ENCODE data around the gene NTRK3.

The NTRK3 gene

DNA sequence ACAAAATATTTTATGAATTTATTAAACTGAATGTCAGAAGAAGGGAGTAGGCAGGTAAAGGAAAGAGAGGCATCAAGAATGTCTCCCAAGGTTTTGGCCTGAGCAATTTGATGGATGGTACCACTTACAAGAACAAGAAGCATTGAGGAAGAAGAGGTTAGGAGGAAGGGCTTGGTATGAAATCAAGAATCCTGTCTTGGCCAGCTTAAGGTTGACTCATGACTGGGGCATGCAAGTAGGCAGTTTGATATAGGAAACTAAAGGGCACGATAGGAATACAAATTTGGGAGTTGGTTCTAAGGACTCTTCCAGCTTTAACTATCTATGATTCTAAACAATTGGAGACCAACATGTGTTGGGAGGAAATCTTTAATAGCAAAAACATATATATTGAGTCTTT lies 79.1 kb downstream of the NTRK3 start:
- no peak for DNase-seq

DNA sequence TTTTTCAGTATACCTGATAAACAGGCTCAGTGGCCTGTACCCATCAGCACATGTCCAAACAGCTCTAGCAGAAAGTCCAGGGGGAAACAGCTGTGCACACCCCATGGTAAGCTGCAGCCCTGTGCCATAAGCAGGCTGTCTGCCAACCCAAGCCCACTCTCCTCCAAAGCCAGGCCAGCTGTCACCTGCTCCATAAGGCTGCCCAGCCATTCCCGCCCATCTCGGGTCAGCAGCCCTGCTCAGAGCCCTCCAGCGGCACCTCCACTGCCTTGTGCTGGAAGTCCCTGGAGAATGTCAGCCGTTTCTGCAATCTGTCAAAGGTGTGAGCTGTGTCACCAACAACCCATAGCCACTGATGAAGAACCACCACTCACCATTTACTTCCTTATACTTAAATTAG lies 82.0 kb downstream of the NTRK3 start:
- no peak for DNase-seq

- peak in 1 of 3 donors; percentile 15 for DNase-seq
Observed at GRCh38 chr15:88166082-88166993, 90.2 kb downstream of the NTRK3 start.

GRCh38 chr15:88161636-88162035 lies 94.9 kb downstream of the NTRK3 start:
- no peak for DNase-seq

GRCh38 chr15:88155310-88155709 lies 101.2 kb downstream of the NTRK3 start:
- no peak for DNase-seq

DNA sequence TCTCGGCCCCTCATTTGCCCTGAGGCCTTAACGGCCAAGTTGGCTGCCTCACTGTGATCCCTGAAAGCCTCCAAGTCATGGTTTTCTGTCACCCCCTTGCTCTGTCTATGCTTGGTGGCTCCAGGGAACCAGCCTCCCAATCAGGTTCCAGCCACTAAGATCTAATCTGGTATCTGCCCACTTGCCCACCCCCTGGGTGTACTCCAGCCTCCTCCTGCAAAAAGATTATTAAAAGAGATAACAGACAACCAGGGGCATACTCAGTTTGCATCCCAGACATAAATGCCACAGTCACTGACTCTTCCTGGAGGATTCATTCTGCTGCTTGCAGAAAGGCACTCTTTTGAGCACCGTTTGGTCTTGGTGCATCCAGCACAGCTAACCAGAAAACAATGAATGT lies 103.9 kb downstream of the NTRK3 start:
- no peak for DNase-seq

DNA sequence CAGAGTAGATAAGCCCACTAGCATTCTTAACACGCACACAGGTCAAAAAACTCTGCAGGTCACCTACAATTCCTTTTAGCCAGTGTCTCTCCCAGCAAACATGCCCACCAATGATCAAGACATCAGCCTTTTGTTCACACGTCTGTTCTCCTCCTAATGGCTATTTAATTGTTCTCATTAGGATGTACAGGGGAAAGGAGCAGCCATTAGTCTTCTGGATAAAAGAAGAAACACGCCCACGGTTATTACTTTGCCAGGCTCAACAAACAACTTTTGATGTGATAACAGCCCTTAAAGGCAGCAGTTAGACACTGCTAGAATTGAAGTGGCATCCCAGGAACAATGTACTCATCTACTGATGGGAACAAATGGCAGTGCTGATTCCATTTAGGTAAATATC lies 108.8 kb downstream of the NTRK3 start:
- DNase-seq: no peak

GRCh38 chr15:88144921-88145653 lies 111.5 kb downstream of the NTRK3 start:
- DNase-seq: no peak

DNA sequence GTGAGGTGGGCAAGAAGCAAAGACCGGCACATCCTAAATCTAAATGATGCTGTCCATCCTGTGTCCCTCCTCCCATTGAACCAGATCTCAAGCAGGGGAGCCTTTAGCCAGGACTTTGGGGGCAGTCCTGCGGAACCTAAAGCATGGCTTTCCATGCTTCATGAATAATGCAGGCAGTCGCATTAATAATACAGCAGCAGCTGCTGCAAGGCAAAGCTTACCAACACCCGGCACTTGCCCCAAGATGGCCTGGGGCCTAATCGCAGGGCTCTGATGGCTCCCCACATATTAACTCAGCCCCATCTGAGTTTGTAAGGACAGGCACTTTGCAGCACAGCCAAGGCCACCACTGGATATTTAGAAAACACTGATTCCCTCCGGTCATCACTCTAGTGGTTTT lies 114.4 kb downstream of the NTRK3 start:
- DNase-seq: no peak

DNA sequence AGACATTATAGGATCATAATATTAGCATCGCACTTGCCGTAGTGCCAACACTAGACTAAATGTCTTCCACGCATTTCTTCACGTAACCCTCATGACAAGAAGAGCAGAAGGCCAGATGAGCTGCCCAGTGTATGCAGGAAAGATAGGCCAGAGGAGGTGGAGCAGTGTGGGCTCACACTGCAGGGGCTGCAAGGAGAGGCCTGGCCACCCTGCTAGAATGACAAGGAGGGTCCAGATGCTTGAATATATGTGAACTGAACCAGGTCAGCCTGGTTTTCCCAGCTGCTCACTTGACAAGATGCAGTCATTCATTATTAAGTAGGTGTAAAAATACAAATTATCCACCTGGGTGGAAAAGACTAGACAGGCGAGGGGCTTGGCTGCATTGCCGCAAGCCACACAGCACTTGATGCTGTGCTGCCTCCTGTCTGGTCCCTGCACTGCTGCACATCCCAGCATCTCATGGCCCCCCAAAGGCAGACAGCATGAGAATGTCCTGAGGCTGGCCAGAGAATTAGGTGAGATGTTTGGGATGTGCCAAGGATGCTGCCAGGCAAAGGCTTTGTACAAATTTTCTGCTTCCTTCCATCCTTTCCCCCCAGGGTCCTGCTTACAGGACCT lies 115.2 kb downstream of the NTRK3 start:
- no peak for DNase-seq

DNA sequence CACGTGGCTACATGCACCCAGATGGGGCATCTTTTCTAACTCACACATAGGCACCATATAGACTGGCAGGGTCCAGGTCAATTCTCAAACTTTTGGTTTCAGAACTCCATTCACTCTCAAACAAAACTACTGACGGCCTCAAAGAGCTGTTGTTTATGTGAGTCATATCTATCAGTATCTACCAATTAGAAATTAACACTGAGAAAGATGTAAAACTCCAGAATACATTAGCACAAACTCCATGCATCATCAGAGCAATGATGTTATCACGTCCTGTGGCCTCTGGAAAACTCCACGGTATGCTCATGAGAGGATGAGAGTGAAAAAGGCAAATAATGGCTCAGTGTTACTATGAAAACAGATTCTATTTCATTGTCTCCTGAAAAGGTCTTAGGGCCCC lies 116.1 kb downstream of the NTRK3 start:
- DNase-seq: no peak

- no peak for DNase-seq
Observed at GRCh38 chr15:88139936-88140335, 116.6 kb downstream of the NTRK3 start.

GRCh38 chr15:88133795-88134194 lies 122.7 kb downstream of the NTRK3 start:
- DNase-seq: no peak

GRCh38 chr15:88132499-88132898 lies 124.0 kb downstream of the NTRK3 start:
- DNase-seq: no peak

- no peak for DNase-seq
Observed at GRCh38 chr15:88131937-88132336, 124.6 kb downstream of the NTRK3 start.

GRCh38 chr15:88127432-88127790 lies 129.1 kb downstream of the NTRK3 start:
- DNase-seq: no peak

GRCh38 chr15:88126695-88127431 lies 129.7 kb downstream of the NTRK3 start:
- no peak for DNase-seq

GRCh38 chr15:88125576-88125975 lies 131.0 kb downstream of the NTRK3 start:
- no peak for DNase-seq

DNA sequence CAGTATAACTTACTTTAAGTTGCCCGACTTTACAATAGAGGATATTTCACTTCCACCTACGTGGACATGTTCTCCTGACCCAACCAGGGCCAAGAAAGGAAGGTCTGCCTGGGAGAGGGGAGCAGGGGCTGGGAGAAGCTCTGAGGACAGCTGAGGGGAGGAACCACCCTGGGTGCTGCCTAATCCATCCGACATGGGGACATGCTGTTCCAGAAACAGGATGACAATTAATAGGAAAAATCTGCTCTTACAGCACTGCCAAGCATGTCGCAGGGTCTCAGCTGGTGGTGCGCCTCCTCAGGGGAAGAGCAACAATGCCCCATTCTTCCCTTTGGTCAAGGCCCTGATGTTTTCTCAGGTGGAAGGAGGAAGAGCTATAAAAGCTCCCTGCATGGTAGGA lies 132.3 kb downstream of the NTRK3 start:
- no peak for DNase-seq

DNA sequence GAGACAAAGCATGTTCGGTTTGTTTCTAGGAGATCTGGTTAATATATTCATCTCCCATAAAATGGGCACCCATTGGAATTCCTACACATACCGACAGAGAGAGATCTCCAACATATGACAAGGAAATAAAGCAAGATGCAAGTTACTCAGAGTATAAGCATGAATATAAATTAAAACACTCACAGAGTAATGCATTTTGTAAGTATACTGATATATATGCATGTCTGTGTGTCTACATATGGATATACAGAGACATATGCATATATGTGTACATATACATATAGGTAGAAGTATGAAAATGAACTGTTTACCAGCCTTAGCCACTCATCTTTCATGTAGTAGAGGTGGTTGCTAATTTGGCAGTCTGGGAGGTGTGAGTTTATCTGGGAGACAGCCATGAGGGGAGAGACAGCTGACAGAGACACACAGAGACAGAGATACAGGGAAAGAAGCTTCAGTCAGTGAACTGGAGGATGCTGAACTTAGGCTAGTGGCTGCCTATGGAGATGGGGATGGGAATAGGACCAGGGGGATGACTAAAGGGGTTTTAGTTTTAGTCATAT lies 134.5 kb downstream of the NTRK3 start:
- DNase-seq: no peak

DNA sequence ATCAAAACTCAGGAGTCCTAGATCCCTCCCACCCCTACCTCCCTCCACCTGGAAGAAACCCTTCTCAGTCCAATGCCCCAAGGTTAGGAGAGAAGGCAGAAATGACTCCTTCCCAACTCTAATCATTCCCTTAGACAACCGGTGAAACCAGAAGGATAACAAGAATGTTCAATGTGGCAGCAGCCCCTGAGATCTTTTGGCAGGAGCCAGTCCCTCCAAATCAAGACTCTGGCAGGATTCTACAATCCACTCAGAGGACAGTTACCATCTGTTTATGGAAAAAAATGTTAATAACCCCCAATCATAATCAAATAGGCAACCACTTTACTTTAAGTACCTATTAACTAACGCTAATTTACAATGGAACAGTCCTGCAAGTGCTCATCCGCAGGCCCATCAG lies 136.5 kb downstream of the NTRK3 start:
- DNase-seq: no peak

DNA sequence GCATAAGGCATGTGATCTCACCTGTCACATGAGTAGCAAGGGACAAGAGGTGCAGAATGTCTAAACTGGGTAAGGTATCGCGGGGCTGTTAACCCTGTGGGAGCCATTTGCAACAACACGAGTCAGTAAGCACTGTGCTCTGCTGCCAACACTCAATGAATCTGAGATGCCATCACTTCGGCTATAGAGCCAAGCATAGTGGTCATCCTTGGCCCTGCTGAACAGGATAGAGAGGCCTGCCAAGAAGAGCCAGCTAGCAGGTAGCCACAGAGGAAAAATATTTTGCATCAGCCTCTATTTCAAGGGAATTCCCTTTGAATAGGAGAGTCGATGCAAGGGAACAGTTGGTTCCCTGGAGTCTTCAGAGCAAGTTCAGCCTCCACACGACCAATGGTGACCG lies 137.8 kb downstream of the NTRK3 start:
- DNase-seq: no peak

DNA sequence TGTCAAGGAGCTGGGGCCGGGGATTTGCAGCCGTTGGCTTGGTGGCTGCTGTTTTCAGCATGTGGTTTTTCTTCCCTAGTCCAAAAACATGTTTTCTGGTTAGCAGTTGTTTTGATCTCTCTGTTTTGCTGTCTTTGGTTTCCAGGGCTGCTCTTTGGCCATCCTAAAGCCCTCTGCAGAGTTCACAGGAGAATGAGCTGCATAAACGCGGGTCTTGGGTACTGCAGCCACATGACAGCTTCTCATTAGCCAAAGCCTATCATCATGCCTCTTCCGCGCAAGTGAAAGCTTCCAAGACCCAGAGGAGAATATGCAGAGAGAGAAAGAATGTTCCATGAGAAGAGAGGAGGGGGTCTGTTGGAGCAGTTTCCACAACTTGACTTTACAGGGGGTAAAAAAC lies 138.5 kb downstream of the NTRK3 start:
- no peak for DNase-seq
